GM21529 (cell line): Measurements from ENCODE around the gene MRGPRD.

Experiments
- ATAC-seq: cut with Tn5 transposase; IDR thresholded peaks from one replicate; pipeline ENCODE4 v1.9.1; 2021; ENCODE audit not compliant: unreplicated experiment

MRGPRD gene

GRCh38 chr11:68970921-68971636 is 9.7 kb downstream of the MRGPRD start:
- ATAC-seq = no peak

GRCh38 chr11:68969386-68969785 is 11.4 kb downstream of the MRGPRD start:
- no peak for ATAC-seq

- ATAC-seq = no peak
Measured at GRCh38 chr11:68968306-68969250, 12.2 kb downstream of the MRGPRD start.

- ATAC-seq = no peak
Measured at GRCh38 chr11:68966894-68967780, 13.6 kb downstream of the MRGPRD start.

- no peak for ATAC-seq
Measured at GRCh38 chr11:68965901-68966853, 14.6 kb downstream of the MRGPRD start.

GRCh38 chr11:68963779-68964178 is 17.0 kb downstream of the MRGPRD start:
- no peak for ATAC-seq

- ATAC-seq = no peak
Measured at GRCh38 chr11:68962527-68963250, 18.1 kb downstream of the MRGPRD start.

- ATAC-seq = no peak
Measured at GRCh38 chr11:68961245-68961644, 19.5 kb downstream of the MRGPRD start.

GRCh38 chr11:68960294-68961071 is 20.3 kb downstream of the MRGPRD start:
- no peak for ATAC-seq

- no peak for ATAC-seq
Measured at GRCh38 chr11:68959465-68960293, 21.1 kb downstream of the MRGPRD start.

GRCh38 chr11:68958211-68958610 is 22.6 kb downstream of the MRGPRD start:
- no peak for ATAC-seq

GRCh38 chr11:68956547-68957254 is 24.1 kb downstream of the MRGPRD start:
- ATAC-seq = no peak

- ATAC-seq = no peak
Measured at GRCh38 chr11:68956142-68956541, 24.6 kb downstream of the MRGPRD start.

- ATAC-seq = no peak
Measured at GRCh38 chr11:68955607-68955958, 25.2 kb downstream of the MRGPRD start.

GRCh38 chr11:68954836-68955606 is 25.8 kb downstream of the MRGPRD start:
- no peak for ATAC-seq

- ATAC-seq = no peak
Measured at GRCh38 chr11:68950762-68951161, 30.0 kb downstream of the MRGPRD start.
